Measurements from ENCODE around the gene GALNT13. TPM values are rescaled to one million over a fixed set of nuclear protein-coding genes. Genes with fewer than 3 reads are reported as not detected.

GALNT13 gene
- total and polyA plus RNA-seq, 2 donors (not counting 1 experiment from before 2014, with no cell fraction given) = not detected

DNA sequence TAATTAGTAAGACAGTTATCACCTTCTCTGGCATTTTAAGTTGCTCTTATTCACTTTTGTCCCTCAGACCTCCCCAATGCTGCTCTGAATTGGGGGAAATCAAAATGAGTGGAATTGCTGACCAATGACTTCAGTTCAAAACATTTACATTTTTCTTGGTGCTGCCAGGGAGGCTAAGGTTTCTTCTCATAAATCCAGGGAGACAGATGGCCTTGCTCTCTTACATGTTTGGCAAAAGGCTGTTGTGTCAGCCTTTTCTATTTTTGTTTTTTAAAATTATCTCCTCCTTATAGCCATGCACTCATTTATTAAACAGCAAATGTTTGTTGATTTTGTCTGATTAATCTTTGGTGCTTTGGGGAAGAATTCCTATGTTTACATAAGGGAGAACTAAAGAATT lies 82.0 kb downstream of the GALNT13 start:
- H3K4me1 Mint-ChIP-seq = no peaks in the 10 kb centered on the region

DNA sequence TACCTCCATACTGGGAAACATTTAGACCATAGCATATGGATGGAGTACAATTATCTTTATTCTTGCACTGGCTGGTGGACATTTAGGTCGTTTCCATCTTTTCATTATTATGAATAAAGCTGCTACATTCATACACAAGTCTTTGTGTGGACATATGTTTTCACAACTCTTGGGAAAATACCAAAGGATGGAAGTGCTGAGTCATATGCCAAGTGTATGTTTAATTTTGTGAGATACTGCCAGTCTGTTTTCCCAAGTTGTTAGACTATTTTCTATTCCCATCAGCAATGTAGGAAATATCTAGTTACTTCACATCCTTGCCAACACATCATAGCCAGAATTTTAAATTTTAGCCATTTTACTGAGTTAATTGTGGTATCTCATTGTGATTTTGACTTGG lies 91.5 kb downstream of the GALNT13 start:
- no peaks in the 10 kb centered on the region for H3K4me1 ChIP-seq (ENCODE audit: control insufficient read depth in 2 of 2, insufficient read depth in 2 of 2, low read length in 2 of 2)
- H3K4me2 ChIP-seq (replicated peaks; ENCODE audit: low read depth, low read length, poor library complexity, severe bottlenecking) = no peak overlapping the region
- H3K27ac ChIP-seq (ENCODE audit: low read length in 2 of 2) = no peak overlapping the region
- intact Hi-C loops (cut with micrococcal nuclease) = no loop called here
- H3K4me1 Mint-ChIP-seq = no peaks in the 10 kb centered on the region
- no peak overlapping the region for H3K9ac ChIP-seq (ENCODE audit: low read length)
- POLR2A ChIA-PET = no interaction called here
- no peaks in the 10 kb centered on the region for H3K27me3 Mint-ChIP-seq
- H3K4me3 Mint-ChIP-seq = no peak overlapping the region
- CTCF ChIA-PET = no interaction called here
- peaks cover 0 to 10% (median 3%) of the 10 kb centered on the region in 3 donors for H3K9me3 ChIP-seq (ENCODE audit: control extremely low read depth in 1 of 3, control insufficient read depth in 2 of 3, insufficient read depth in 1 of 3, low read length in 2 of 3)
- WGBS (ENCODE audit: insufficient coverage) = no CpG with 5 or more reads among the region's 1 CpG
- no peak for TF ChIP-seq EZH2 (IDR thresholded peaks at IDR 0.05; ENCODE audit: borderline replicate concordance, insufficient read depth, low read depth, low read length, poor library complexity, severe bottlenecking)
- TF ChIP-seq, protein P1, sequence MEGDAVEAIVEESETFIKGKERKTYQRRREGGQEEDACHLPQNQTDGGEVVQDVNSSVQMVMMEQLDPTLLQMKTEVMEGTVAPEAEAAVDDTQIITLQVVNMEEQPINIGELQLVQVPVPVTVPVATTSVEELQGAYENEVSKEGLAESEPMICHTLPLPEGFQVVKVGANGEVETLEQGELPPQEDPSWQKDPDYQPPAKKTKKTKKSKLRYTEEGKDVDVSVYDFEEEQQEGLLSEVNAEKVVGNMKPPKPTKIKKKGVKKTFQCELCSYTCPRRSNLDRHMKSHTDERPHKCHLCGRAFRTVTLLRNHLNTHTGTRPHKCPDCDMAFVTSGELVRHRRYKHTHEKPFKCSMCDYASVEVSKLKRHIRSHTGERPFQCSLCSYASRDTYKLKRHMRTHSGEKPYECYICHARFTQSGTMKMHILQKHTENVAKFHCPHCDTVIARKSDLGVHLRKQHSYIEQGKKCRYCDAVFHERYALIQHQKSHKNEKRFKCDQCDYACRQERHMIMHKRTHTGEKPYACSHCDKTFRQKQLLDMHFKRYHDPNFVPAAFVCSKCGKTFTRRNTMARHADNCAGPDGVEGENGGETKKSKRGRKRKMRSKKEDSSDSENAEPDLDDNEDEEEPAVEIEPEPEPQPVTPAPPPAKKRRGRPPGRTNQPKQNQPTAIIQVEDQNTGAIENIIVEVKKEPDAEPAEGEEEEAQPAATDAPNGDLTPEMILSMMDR (IDR thresholded peaks at IDR 0.05) = no peak
- no peak overlapping the region for H3K4me3 ChIP-seq (ENCODE audit: control extremely low read depth in 1 of 5, extremely low read depth in 1 of 5, insufficient read depth in 1 of 5, low read depth in 2 of 5, low read length in 4 of 5)
- H3K27me3 ChIP-seq (replicated peaks in 1 of 4; ENCODE audit: control extremely low read depth in 1 of 4, control insufficient read depth in 3 of 4, insufficient read depth in 4 of 4, low read length in 3 of 4) = no peaks in the 10 kb centered on the region
- H3K79me2 ChIP-seq (ENCODE audit: control insufficient read depth, insufficient read depth, low read length) = no peaks in the 10 kb centered on the region
- H3K9me3 Mint-ChIP-seq (ENCODE audit: insufficient read depth) = peaks cover 3% of the 10 kb centered on the region
- H3K27ac Mint-ChIP-seq = no peak overlapping the region
- ATAC-seq (ENCODE audit: low read depth) (no peak), DNase-seq (no peak)
- H3K36me3 ChIP-seq (replicated peaks in 1 of 2; ENCODE audit: control extremely low read depth in 1 of 2, control insufficient read depth in 1 of 2, extremely low read depth in 1 of 2, insufficient read depth in 2 of 2, low read length in 1 of 2) = no peaks in the 10 kb centered on the region
- H2AFZ ChIP-seq (ENCODE audit: insufficient read depth, low read depth, low read length, poor library complexity, severe bottlenecking) = no peak overlapping the region
- H4K20me1 ChIP-seq (ENCODE audit: control insufficient read depth, insufficient read depth, low read length, poor library complexity, severe bottlenecking) = no peaks in the 10 kb centered on the region

More for the DNA sequence above, 82.0 kb downstream of the GALNT13 start:
- Histone ChIP-seq H3K36me3 (replicated peaks in 1 of 2; ENCODE audit: control extremely low read depth in 1 of 2, control insufficient read depth in 1 of 2, extremely low read depth in 1 of 2, insufficient read depth in 2 of 2, low read length in 1 of 2) (no peaks in the 10 kb centered on the region), H3K79me2 (ENCODE audit: control insufficient read depth, insufficient read depth, low read length) (no peaks in the 10 kb centered on the region), H3K4me3 (ENCODE audit: control extremely low read depth in 1 of 5, extremely low read depth in 1 of 5, insufficient read depth in 1 of 5, low read depth in 2 of 5, low read length in 4 of 5) (no peak overlapping the region), H3K9me3 (ENCODE audit: control extremely low read depth in 1 of 3, control insufficient read depth in 2 of 3, insufficient read depth in 1 of 3, low read length in 2 of 3) (peaks cover 0 to 5% (median 3%) of the 10 kb centered on the region in 3 donors), H3K4me2 (replicated peaks; ENCODE audit: low read depth, low read length, poor library complexity, severe bottlenecking) (no peak overlapping the region), H3K4me1 (ENCODE audit: control insufficient read depth in 2 of 2, insufficient read depth in 2 of 2, low read length in 2 of 2) (no peaks in the 10 kb centered on the region), H4K20me1 (ENCODE audit: control insufficient read depth, insufficient read depth, low read length, poor library complexity, severe bottlenecking) (no peaks in the 10 kb centered on the region), H3K27ac (ENCODE audit: low read length in 2 of 2) (no peak overlapping the region), H3K27me3 (replicated peaks in 1 of 4; ENCODE audit: control extremely low read depth in 1 of 4, control insufficient read depth in 3 of 4, insufficient read depth in 4 of 4, low read length in 3 of 4) (no peaks in the 10 kb centered on the region), H3K9ac (ENCODE audit: low read length) (no peak overlapping the region), H2AFZ (ENCODE audit: insufficient read depth, low read depth, low read length, poor library complexity, severe bottlenecking) (no peak overlapping the region)
- Mint-ChIP-seq H3K27me3 (no peaks in the 10 kb centered on the region), H3K9me3 (ENCODE audit: insufficient read depth) (peaks cover 5% of the 10 kb centered on the region), H3K4me3 (no peak overlapping the region), H3K27ac (no peak overlapping the region)
- ChIA-PET POLR2A (no interaction called here), CTCF (no interaction called here)
- ATAC-seq (ENCODE audit: low read depth) (no peak), DNase-seq (no peak)
- intact Hi-C loops (cut with micrococcal nuclease) = no loop called here
- TF ChIP-seq EZH2 (IDR thresholded peaks at IDR 0.05; ENCODE audit: borderline replicate concordance, insufficient read depth, low read depth, low read length, poor library complexity, severe bottlenecking) = no peak
- TF ChIP-seq, protein P1 (IDR thresholded peaks at IDR 0.05) = no peak
